SH-SY5Y (cell line): ENCODE data around the gene NDUFB6.

Experiments
- GATA2 ChIP-seq: IDR thresholded peaks from 2 replicates; pipeline ENCODE4 v1.6.1; 2011; ENCODE audit warnings: mild to moderate bottlenecking, low read depth, low read length
- GATA3 ChIP-seq: IDR thresholded peaks from 2 replicates; pipeline ENCODE4 v1.6.1; 2011; ENCODE audit warnings: low read depth, mild to moderate bottlenecking, low read length, moderate library complexity

NDUFB6 gene

GRCh38 chr9:32550562-32551275 is 22.2 kb downstream of the NDUFB6 start:
- no peak for TF ChIP-seq GATA2
- no peak for TF ChIP-seq GATA3

- TF ChIP-seq GATA2 (no peak), GATA3 (no peak)
Observed at GRCh38 chr9:32550150-32550561, 22.8 kb downstream of the NDUFB6 start.

GRCh38 chr9:32545884-32546283 is 27.1 kb downstream of the NDUFB6 start:
- TF ChIP-seq GATA3: no peak
- no peak for TF ChIP-seq GATA2

GRCh38 chr9:32543047-32543446 is 29.9 kb downstream of the NDUFB6 start:
- TF ChIP-seq GATA2: no peak
- TF ChIP-seq GATA3: no peak

- TF ChIP-seq GATA3: no peak
- no peak for TF ChIP-seq GATA2
Observed at GRCh38 chr9:32533816-32534215, 39.1 kb downstream of the NDUFB6 start.

- no peak for TF ChIP-seq GATA2
- TF ChIP-seq GATA3: no peak
Observed at GRCh38 chr9:32533336-32533735, 39.6 kb downstream of the NDUFB6 start.

GRCh38 chr9:32526707-32527048 is 46.3 kb downstream of the NDUFB6 start:
- TF ChIP-seq GATA2 (no peak), GATA3 (no peak)

- TF ChIP-seq GATA2 (no peak), GATA3 (no peak)
Observed at GRCh38 chr9:32526041-32526706, 46.8 kb downstream of the NDUFB6 start, which contains the start of gene RIGI. Gene RIGI, minus strand, starts transcription at chr9:32526196. Its CDS starts 30 bp downstream, at chr9:32526166.

- TF ChIP-seq GATA2 (no peak; the same call in 1 of the 2 replicates), GATA3 (no peak)
Observed at GRCh38 chr9:32525709-32526030, 47.3 kb downstream of the NDUFB6 start.

- TF ChIP-seq GATA3 (no peak), GATA2 (no peak)
Observed at GRCh38 chr9:32524892-32525708, 47.9 kb downstream of the NDUFB6 start.

GRCh38 chr9:32523910-32524309 is 49.0 kb downstream of the NDUFB6 start:
- TF ChIP-seq GATA2: no peak
- TF ChIP-seq GATA3: no peak

- TF ChIP-seq GATA2 (no peak), GATA3 (no peak)
Observed at GRCh38 chr9:32518276-32518675, 54.7 kb downstream of the NDUFB6 start.

GRCh38 chr9:32516241-32516640 is 56.7 kb downstream of the NDUFB6 start:
- TF ChIP-seq GATA3 (no peak), GATA2 (no peak)

GRCh38 chr9:32508728-32509127 is 64.2 kb downstream of the NDUFB6 start:
- TF ChIP-seq GATA3: no peak
- TF ChIP-seq GATA2: no peak

GRCh38 chr9:32503008-32503407 is 70.0 kb downstream of the NDUFB6 start:
- TF ChIP-seq GATA2 (no peak), GATA3 (no peak)
